Stimulated activated CD8-positive, alpha-beta memory T cell treated with anti-CD3 and anti-CD28 coated beads, Interleukin-7, amount 100 ng/mL, for 4 hours (primary cell): ENCODE results near the gene FLCN.
"Not testable (repeated sequence)": the region's sequence is repeated elsewhere in the genome, so short reads cannot be mapped to it uniquely, and the experiment has no call there.

Experiments
- DNase-seq, 2 donors: peaks; one replicate each; pipeline ENCODE4 v3.0.0-alpha.2; 2020; ENCODE audit warnings: low read depth in 2 of 2

Gene FLCN

GRCh38 chr17:17237026-17237799 is at the start of gene FLCN:
TSS of gene FLCN (minus strand) at chr17:17237168. CDS start at chr17:17228137, 9,031 bp downstream.
- DNase-seq, result peak; percentile 88 to 90

- no peak for DNase-seq
Observed at GRCh38 chr17:17285951-17286350, 49.0 kb upstream of the FLCN start.

GRCh38 chr17:17280613-17281549 is 43.9 kb upstream of the FLCN start, which contains the start of gene COPS3:
TSS of gene COPS3 (minus strand) at chr17:17281246. CDS start at chr17:17281186, 60 bp downstream.
- DNase-seq, result peak; percentile 95 to 96

GRCh38 chr17:17279316-17279715 is 42.3 kb upstream of the FLCN start:
- no peak for DNase-seq

- not testable (repeated sequence) for DNase-seq
Observed at GRCh38 chr17:17277431-17277830, 40.5 kb upstream of the FLCN start.

- no peak for DNase-seq
Observed at GRCh38 chr17:17275971-17276370, 39.0 kb upstream of the FLCN start.

GRCh38 chr17:17269926-17270773 is 33.2 kb upstream of the FLCN start:
- DNase-seq, result no peak

GRCh38 chr17:17264430-17264829 is 27.5 kb upstream of the FLCN start:
- no peak for DNase-seq

- DNase-seq, result no peak
Observed at GRCh38 chr17:17258998-17259397, 22.0 kb upstream of the FLCN start.

- no peak for DNase-seq
Observed at GRCh38 chr17:17258011-17258410, 21.0 kb upstream of the FLCN start.

- no peak for DNase-seq
Observed at GRCh38 chr17:17256316-17256715, 19.3 kb upstream of the FLCN start.

GRCh38 chr17:17255689-17256088 is 18.7 kb upstream of the FLCN start:
- DNase-seq, result not testable (repeated sequence)

GRCh38 chr17:17254036-17254435 is 17.1 kb upstream of the FLCN start:
- no peak for DNase-seq

- no peak for DNase-seq
Observed at GRCh38 chr17:17253406-17253805, 16.4 kb upstream of the FLCN start.

GRCh38 chr17:17252149-17252661 is 15.2 kb upstream of the FLCN start:
- no peak for DNase-seq

- no peak for DNase-seq
Observed at GRCh38 chr17:17246879-17247278, 9.9 kb upstream of the FLCN start.

- DNase-seq, result no peak
Observed at GRCh38 chr17:17243163-17243562, 6.2 kb upstream of the FLCN start.

- no peak for DNase-seq
Observed at GRCh38 chr17:17242246-17242645, 5.3 kb upstream of the FLCN start.

- DNase-seq, result no peak
Observed at GRCh38 chr17:17241656-17242055, 4.7 kb upstream of the FLCN start.

- DNase-seq, result no peak
Observed at GRCh38 chr17:17239832-17240231, 2.9 kb upstream of the FLCN start.

GRCh38 chr17:17236295-17237025 is 508 bp downstream of the FLCN start:
- no peak for DNase-seq
